Cardiac fibroblast (primary cell): ENCODE data around the gene LZTR1.

Experiments
- DNase-seq, 2 donors: peaks; one replicate each; pipeline versions ENCODE4 v3.0.0 to v3.0.0-alpha.2; 2010; ENCODE audit warnings: low read depth in 2 of 2
- H3K4me3 ChIP-seq, 2 donors: replicated peaks in 1 of 2; 1 replicate in 1 of 2; 2 replicates in 1 of 2; pipeline ENCODE4 v1.5.1; 2011; ENCODE audit warnings: low read depth in 2 of 2, low read length in 2 of 2, mild to moderate bottlenecking in 2 of 2, moderate library complexity in 1 of 2
- TF ChIP-seq, protein P1 (sequence below): IDR thresholded peaks from one replicate; pipeline ENCODE4 v1.5.1; 2011; ENCODE audit warnings: low read depth, mild to moderate bottlenecking, low read length, inconsistent platforms

The LZTR1 gene

DNA sequence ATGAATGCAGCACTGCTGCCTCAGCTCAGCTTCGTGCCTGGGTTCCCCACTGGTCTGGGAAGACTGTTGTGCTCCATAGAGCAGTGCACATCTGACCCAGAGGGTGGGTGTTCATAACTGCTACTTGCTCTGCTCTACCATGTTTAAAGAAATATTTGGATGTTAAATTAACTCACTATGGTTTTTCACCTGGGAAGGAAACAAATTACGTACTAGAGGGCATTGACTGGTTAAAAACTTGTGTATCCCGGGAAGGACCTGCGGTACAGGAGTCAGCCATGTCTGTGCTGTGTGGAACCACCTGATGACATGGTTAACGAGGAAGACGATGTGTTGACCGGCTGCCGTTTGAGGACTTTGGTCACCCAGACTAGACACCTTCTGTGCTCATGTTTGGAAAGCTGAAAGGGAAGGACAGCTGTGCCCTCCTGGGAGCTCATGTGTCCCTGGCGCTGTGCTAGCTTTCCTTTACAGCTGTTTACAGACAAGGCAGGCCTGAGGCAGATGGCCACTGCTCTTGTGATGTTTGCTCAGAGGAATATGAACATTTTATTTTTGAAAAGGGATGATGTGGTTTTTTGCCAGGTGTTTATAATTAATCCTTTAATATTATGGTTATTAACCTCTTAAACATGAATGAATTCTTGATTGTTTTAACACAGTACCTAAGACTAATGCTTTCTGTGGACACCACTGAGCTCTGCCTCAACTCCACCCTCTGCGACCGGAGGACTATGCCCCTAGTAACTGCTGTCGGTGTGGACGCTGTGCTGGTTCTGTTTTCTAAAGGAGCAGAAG is 29.4 kb upstream of the LZTR1 start:
- TF ChIP-seq, protein P1, sequence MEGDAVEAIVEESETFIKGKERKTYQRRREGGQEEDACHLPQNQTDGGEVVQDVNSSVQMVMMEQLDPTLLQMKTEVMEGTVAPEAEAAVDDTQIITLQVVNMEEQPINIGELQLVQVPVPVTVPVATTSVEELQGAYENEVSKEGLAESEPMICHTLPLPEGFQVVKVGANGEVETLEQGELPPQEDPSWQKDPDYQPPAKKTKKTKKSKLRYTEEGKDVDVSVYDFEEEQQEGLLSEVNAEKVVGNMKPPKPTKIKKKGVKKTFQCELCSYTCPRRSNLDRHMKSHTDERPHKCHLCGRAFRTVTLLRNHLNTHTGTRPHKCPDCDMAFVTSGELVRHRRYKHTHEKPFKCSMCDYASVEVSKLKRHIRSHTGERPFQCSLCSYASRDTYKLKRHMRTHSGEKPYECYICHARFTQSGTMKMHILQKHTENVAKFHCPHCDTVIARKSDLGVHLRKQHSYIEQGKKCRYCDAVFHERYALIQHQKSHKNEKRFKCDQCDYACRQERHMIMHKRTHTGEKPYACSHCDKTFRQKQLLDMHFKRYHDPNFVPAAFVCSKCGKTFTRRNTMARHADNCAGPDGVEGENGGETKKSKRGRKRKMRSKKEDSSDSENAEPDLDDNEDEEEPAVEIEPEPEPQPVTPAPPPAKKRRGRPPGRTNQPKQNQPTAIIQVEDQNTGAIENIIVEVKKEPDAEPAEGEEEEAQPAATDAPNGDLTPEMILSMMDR, result no peak
- DNase-seq, result no peak
- H3K4me3 ChIP-seq, result no peak overlapping the region

DNA sequence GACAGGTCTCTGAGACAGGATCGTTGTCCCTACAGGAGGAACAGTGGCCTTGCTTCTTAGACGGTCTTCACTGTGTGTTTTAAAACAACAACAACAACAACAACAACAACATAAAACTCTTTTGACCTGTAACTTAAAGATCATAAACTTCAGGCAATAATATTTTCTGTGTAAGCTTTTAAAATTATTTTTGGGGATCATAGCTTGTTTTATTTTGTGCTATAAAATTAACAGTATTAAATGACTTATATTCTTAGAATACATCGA is 28.8 kb upstream of the LZTR1 start:
- TF ChIP-seq, protein P1, result no peak
- no peak for DNase-seq

DNA sequence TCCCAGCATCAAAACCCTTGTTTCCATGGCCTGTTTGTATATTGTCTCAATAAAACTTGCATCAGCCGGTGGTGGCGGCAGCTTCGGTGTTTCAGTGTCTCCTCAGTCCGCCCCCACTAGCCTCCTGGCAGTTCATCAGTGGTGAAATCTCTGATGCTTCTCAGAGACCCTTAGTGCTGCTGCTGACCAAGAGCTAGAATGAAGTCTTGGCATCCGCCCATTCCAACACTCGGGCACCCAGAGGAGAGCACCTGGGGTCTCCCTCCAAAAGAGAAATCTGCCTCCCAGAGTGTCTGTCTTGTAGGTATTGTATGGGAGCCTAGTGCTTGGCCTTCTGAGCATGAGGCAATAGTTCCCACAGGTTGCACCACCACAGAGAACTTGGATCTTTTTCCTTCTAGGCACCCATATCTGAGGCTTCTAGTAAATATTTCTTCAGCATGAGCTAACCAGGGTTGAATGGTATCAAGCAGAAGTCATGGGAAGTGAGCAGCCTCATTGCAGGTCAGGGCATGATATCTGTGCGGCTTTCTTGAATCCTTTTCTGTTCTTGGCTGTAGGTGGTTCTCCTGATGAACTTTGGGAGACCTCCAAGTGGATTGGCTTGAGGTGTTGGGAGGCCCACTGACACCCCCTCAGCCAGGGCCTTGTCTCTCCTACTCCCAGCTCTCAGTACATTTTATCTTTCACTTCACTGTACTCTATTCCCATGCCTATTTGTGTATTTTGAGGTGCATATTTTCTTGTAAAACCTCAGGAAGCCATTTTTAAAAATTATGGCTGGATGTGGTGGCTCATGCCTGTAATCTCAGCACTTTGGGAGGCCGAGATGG is 28.2 kb upstream of the LZTR1 start:
- TF ChIP-seq, protein P1, result no peak
- H3K4me3 ChIP-seq, result no peak overlapping the region
- DNase-seq, result peak; percentile 44 to 71

More for the DNA sequence above, 28.8 kb upstream of the LZTR1 start:
- H3K4me3 ChIP-seq, result no peak overlapping the region

DNA sequence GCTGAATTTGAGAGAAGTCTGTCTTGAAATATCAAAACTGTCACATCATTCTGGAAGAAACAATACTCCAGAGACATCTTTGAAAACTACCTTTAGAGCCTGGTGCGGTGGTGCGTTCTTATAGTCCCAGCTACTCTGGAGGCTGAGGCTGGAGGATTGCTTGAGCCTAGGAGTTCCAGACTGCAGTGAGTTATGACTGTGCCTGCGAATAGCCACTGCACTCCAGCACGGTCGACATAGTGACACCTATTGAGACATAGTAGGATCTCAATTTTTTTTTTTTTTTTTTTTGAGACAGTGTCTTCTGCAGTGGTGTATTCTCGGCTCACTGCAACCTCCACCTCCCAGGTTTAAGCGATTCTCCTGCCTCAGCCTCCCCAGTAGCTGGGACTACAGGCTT is 26.5 kb upstream of the LZTR1 start:
- DNase-seq, result no peak
- H3K4me3 ChIP-seq, result no peak overlapping the region
- TF ChIP-seq, protein P1, result no peak

DNA sequence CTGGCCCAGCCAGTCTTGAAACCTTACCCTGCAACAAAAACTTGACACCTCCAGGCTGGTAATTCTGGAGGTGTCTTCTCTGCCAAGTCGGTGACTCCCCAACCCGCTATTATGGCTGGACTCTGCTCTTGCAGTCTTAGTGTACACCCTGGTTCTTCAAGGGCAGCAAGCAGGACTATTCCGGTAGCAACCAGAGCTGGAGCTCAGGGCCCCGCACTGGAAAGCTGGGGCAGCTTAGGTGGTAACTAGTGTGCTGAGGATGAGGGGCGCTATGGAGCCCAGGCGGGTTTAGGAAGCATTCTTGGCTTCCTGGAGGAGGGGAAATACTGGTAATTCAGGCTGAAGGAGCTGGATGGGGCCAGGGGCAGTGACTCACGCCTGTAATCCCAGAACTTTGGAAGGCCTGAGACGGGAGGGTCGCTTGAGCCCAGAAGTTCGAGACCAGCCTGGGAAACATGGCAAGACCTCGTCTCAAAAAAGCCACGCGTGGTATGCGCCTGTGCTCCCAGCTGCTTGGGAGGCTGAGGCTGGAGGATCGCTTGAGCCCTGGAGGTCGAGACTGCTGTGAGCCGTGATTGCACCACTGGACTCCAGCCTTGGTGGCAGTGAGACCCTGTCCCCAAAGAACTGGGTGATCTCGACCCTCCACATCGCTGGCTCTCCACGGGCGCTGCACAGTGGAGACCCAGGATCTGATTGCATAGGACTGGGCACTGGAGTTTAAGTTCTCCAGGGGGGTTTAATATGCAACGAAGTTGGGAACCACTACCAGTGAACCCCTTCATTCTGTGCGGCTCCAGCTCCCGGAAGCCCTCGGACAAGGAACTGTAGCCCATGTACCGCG is 25.6 kb upstream of the LZTR1 start:
- DNase-seq, result peak; percentile 20 to 22
- TF ChIP-seq, protein P1, result no peak
- H3K4me3 ChIP-seq, result peak overlapping the region; percentile 64 to 78

DNA sequence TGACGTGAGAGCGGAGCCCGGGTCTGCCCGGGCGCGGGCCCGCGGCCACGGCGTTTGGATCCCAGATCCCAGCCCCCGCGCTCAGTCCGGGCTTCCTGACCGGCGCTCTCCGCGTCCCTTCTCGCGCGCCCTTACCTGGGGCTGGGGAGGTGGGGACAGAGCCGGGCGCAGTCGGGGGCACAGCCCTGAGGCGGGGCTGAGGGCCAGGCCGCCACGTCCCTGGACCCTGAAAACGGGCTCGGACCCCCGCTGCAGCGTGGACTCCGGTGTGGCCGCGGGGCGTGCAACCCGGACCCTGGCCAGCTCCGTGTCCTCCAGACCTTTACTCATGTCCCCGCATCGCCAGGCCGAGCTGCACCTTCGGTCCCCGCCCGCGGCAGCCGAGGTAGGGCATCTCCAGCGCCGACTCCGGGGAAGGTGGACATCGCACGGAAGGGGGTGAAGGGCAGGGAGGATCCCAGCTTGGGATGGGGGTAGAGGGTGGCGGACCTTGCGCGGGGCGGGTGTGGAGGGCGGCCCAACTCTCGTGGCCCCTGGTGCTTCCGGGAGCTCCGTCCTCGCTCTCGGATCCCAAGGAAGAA is 24.9 kb upstream of the LZTR1 start:
- peak overlapping the region; percentile 64 to 78 for H3K4me3 ChIP-seq
- DNase-seq, result no peak
- TF ChIP-seq, protein P1, result no peak
